HG03139 (cell line): ENCODE results near the gene TMEM87B.
"Not testable (repeated sequence)": the region's sequence is repeated elsewhere in the genome, so short reads cannot be mapped to it uniquely, and the experiment has no call there.

ENCODE experiments used
- ATAC-seq: cut with Tn5 transposase; IDR thresholded peaks from one replicate; pipeline ENCODE4 v1.9.1; 2021; ENCODE audit not compliant: unreplicated experiment

TMEM87B gene

DNA sequence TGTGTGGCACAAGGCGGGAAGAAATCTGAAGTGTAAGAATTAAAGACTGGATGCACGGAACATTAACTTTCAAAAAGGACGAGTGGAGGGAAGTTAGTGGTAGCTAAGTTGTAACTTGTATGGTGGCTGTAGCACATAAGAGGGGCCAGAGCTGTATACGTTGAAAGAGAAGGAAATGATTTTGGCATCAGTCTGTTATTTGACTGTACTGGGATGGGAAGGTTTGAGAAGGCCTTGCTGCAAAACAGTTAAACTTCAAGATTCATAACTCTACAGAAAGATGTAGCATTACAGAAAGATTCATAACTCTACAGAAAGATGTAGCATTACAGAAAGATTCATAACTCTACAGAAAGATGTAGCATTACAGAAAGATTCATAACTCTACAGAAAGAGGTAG lies 58.3 kb downstream of the TMEM87B start:
- not testable (repeated sequence) for ATAC-seq

DNA sequence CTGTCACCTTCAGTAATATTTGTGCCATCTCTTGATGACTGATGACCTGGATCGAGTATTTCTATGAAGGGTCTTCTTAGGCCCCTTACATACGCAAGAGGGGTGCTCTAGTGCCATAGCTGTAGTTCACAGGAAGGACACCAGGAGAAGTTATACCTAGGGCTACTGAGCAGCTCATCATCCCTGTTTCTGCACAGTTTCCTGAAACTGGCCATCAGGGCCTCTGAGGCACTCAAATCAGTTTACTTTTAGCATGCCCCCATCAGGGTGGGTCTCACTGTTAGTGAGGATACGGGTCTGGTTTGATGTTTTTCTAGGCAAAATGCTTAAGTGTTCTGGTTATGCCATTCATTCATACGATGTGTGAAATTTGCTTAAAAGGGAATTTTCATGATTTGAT lies 63.1 kb downstream of the TMEM87B start:
- ATAC-seq = no peak

DNA sequence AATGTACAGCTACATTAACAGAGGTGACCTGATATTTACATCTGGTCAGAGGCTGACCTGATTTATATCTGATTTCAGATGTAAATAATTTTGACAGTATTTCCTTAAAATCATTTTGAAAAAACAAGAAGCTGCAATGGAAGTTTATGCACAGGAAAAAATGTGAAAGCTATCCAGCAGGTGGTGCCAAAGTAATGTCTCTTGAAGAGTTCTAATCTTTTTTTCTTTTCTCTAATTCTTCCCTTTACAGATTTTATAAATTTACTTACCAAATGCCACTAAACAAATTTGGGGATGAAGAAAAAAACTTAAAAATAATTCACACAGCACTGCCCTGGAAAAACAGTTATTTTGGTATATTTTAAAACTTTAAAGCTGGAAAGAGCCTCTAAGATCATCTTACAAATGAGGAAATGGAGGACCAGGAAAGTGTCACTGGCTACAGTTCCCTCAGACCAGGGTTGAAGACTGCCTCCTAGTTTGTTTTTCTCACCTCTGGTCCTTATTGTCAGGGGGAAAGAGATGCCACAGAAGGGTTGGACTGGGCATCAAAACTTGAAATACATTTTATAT lies 66.7 kb downstream of the TMEM87B start:
- no peak for ATAC-seq

DNA sequence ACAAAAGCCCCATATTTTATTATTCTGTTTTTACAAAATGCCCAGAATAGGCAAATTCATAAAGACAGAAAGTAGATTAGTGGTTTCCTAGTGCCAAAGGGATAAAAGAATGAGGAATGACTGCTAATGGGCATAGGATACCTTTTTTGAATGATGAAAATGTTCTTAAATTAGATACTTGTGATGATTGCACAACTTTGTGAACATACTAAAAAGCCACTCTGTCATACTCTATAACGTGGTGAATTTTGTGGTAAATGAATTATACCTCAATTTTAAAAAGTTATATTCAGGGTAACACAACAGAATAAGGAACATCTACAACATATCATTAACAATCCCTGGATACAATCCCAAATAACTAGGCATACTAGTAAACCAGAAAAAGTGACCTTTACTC lies 74.0 kb downstream of the TMEM87B start:
- no peak for ATAC-seq

DNA sequence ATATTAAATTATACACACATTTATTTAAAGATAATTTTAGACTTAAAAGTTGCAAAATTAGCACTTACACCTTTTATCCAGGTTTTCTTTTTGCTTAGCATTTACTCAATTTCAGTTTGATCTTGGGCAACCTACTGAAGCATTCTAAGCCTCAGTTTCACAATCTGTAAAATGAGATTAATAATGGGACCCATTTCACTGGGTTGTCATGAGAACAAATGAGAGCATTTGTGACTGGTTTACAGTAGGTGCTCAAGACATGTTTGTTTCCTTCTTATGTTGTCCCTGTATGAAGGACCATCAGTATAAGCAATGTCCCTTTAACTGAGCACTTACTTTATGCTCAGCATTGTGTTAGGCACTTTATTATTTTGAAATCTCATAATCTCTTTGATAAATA lies 78.3 kb downstream of the TMEM87B start:
- no peak for ATAC-seq

DNA sequence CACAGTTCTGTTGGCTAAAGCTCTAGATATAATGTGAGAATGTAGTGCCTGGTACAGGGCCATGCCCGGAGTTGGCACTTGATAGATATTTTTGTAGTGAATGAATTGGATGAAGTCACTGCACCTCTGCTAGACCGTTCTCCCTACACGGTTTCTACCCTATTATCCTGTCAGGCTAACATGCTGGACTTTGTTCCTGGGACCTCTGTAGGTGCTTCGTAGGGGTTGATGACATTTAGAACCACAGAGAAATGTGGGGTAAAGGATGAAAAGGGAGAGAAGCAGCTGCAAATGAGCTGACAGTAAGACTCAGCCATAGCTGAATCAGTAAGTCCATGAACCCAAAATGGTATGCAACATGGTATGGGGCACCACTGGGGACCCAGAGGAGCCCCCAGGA lies 79.1 kb downstream of the TMEM87B start:
- ATAC-seq = no peak

DNA sequence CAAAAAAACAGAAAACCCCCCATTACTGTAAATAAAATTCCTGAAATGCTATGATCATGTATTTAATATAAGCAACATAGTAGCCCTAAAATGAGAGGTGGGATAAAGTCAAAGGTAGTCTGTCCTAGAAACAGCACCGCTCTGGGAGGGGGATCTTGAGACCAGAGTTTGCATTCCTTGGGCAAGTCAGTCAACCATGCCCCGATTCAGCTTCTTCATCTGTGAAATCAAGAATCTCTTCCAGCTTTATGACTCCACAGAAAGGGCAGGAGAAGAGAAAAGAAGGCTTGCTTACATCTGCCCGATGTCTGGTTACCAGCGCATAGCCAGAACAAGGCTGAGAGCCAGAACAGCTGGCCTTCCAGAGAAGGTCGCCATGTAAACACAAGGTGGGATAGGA lies 81.0 kb downstream of the TMEM87B start:
- ATAC-seq = no peak

DNA sequence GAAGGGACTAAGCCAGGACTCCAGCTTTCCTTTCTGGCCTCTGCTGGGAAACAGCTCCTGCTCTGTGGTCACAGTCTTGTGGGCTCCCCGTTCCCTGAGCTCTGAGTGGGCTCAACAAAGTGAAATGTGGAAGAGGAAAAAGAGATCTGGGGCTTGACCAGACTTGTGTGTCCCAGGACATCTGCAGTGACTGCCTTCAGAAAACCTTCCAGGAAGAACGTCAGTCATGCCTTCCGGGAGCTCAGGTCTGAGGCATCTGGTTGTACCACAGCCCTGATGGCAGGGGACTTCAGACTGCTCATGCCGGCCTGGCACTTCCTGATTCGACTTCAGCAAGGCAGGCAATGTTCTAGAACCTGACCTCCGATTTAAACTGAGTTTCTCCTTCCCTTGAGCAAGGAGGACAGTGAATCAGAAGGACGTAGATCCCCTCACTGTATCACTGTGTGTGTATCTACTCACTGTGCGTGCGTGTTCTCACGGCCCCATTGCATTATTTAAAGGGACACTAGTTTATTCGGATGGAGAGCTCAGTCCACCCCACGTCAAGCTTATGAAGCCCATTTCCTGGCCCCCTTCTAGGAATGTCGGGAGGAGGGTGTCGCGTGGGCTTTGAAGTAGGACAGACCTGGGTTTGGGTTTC lies 82.6 kb downstream of the TMEM87B start:
- no peak for ATAC-seq

DNA sequence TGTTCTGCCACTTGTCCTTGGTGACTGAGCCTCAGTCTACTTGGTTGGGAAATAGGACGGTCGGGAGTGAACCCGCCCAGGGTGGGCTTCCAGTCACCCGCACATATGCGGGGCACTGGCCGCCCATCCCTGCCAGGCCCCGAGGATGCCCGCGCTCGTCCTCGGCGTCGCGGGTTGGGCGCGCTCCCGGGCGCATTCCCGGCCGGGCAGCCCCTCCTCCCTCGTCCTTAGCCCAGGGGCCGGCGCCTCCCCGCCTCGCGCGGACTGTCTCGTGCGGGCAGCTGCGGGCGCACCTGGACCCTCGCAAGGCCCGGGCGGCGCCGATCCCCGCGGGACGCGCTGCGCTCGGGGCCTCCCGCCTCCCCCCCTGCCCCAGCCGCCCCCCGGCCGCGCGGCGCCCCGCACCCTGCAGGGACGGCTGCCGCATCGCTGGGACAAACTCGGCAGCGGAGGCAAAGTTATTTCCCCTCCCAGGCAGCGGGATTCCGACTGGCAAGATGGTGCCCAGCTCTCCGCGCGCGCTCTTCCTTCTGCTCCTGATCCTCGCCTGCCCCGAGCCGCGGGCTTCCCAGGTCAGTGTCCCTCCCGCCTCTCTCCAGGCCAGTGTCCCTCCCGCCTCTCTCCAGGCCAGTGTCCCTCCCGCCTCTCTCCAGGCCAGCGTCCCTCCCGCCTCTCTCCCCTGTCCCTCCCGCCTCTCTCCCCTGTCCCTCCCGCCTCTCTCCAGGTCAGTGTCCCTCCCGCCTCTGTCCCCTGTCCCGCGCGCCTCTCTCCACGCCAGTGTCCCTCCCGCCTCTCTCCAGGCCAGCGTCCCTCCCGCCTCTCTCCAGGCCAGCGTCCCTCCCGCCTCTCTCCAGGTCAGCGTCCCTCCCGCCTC lies 83.3 kb downstream of the TMEM87B start, which contains the start of gene FBLN7:
Gene FBLN7, plus strand, starts transcription at position 227 of the 874 bp plus-strand sequence. Its CDS starts 271 bp downstream, at position 498.
- ATAC-seq = no peak

DNA sequence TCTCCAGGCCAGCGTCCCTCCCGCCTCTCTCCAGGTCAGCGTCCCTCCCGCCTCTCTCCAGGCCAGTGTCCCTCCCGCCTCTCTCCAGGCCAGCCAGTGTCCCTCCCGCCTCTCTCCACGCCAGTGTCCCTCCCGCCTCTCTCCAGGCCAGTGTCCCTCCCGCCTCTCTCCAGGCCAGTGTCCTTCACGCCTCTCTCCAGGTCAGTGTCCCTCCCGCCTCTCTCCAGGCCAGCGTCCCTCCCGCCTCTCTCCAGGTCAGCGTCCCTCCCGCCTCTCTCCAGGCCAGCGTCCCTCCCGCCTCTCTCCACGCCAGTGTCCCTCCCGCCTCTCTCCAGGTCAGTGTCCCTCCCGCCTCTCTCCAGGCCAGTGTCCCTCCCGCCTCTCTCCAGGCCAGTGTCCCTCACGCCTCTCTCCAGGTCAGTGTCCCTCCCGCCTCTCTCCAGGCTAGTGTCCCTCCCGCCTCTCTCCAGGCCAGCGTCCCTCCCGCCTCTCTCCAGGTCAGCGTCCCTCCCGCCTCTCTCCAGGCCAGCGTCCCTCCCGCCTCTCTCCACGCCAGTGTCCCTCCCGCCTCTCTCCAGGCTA lies 84.1 kb downstream of the TMEM87B start:
- ATAC-seq = not testable (repeated sequence)

DNA sequence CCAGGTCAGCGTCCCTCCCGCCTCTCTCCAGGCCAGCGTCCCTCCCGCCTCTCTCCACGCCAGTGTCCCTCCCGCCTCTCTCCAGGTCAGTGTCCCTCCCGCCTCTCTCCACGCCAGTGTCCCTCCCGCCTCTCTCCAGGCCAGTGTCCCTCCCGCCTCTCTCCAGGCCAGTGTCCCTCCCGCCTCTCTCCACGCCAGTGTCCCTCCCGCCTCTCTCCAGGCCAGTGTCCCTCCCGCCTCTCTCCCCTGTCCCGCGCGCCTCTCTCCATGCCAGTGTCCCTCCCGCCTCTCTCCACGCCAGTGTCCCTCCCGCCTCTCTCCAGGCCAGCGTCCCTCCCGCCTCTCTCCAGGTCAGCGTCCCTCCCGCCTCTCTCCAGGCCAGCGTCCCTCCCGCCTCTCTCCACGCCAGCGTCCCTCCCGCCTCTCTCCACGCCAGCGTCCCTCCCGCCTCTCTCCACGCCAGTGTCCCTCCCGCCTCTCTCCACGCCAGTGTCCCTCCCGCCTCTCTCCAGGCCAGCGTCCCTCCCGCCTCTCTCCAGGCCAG lies 84.7 kb downstream of the TMEM87B start:
- ATAC-seq = not testable (repeated sequence)

DNA sequence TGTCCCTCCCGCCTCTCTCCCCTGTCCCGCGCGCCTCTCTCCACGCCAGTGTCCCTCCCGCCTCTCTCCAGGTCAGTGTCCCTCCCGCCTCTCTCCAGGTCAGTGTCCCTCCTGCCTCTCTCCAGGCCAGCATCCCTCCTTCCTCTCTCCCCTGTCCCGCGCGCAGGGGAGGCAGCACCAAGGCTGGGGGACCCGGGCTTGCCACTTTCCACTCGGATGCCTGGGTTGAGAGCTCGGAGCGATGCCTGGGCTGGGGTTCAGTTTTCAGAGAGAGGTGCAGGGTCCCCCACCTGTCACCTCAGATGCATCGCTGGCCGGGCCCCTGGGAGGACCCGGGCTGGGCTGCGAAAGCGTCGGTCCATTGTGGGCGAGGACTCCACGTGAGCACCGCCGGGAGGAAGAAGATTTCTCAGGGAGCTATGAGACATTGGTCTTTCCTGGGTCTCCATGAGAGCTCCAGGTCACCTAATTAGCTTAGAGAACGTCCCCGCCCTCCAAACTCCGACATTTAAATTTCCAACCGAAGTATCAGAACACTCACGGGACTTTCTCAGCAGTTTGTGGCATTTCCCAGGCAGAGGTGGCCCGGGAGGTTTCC lies 85.2 kb downstream of the TMEM87B start:
- ATAC-seq = no peak

DNA sequence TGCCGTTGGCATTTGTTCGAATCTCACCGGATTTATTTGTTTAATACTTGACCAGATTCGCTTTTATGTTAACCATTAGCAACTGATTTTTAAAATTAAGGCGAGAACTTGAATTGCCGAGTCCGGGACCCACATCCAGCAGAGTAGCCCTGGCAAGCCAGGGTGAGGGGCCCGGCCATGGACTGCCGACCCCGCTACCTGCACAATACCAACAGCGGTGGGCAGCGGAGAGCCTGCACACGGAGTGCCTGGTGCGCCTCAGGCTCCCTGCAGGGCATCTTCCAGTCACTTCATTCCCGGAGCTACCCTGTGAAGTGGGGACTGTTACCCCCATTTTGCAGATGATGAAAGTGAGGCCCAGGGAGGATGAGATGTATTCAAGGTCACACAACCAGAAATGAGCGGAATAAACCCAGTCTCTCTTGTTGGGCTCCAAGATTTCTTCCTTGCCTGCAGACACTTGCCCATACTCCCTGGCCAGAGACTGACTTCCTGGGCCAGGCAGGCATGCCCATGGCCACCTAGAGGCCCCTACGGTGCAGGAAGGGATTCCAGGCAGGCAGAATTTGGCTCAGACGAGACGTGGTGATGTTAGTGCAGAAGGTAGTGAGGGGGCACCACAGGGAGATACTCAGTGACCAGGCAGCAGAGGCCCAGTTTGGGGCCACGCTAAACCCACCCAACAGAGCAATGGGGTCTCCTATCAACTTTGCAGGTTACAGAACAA lies 86.0 kb downstream of the TMEM87B start:
- ATAC-seq = no peak

DNA sequence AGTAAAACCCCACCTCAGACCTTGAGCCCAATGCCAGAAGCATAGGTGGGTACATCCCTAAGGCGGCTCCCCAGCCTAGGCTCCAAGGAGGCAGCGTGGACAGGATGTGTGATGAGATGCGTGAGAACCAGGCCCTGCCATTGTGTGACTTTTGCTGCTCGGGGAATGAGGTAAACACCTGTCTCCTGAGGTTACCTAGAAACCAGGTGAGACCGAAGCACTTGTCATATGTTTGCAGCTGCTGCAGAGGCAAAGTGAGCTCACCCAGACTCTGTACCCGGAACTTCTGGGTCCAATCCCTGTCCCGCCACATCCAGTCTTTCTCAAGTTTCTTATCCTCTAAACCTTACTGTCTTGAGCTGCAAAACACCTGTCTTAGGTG lies 86.5 kb downstream of the TMEM87B start:
- ATAC-seq = no peak

DNA sequence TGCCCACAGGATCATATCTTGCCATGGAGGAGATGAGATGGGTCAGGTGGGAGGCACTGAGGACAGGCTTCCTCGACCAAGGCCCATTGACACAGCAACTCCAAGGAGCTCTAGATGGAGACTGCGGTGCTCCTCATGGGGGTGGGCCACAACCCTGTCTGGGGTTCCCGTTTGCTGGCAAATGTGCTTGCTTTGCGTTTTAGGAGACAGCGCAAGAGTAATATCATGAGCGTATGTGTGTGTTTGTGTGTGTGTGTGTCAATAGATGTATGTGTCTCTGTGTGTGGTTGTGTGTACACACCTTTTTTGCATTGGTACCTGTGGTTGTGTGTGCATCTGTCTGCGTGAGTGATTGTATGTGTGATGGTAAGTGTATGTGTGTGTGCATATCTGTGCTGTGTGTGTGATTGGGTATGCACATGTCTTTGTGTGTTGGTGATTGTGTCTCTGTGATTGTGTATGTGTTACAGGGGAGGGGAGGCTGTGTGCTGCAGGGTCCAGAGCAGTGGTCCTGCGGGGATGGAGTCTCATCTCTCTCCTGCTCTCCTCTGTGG lies 87.5 kb downstream of the TMEM87B start:
- no peak for ATAC-seq

DNA sequence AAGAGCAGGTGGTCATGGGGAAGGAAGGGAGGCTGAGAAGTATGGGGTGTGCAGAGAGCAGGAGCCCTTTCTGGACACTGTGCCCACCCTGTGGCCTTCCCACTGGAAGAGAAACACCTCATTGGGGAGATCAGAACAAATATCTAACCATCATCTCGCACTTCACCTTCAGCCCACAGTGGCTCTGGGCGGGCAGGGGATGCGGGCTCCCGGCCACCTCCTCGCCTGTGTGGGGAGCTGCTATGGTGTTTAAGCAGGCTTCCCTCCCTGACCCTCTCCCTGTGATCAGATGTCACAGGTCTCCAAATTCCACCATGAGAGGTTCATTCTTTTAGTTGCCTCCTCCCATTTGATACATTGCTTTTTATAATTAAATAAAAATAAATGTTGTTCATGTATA lies 88.1 kb downstream of the TMEM87B start:
- no peak for ATAC-seq

DNA sequence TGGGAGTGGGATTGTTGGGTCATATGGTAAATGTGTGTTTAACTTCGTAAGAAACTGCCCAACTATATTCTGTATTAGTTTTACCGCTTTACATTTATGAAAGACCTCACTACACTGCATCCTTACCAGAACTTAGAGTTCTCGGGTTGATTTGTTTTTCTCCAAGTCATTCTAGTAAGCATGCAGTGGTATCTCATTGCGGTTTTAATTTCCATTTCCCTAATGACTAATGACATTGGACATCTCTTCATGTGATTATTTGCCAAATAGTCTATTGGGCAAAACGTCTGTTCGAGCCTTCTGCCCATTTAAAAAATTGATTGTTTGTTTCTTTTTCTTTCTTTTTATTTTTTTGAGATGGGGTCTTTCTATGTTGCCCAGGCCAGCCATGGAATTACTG lies 89.9 kb downstream of the TMEM87B start:
- ATAC-seq = no peak

DNA sequence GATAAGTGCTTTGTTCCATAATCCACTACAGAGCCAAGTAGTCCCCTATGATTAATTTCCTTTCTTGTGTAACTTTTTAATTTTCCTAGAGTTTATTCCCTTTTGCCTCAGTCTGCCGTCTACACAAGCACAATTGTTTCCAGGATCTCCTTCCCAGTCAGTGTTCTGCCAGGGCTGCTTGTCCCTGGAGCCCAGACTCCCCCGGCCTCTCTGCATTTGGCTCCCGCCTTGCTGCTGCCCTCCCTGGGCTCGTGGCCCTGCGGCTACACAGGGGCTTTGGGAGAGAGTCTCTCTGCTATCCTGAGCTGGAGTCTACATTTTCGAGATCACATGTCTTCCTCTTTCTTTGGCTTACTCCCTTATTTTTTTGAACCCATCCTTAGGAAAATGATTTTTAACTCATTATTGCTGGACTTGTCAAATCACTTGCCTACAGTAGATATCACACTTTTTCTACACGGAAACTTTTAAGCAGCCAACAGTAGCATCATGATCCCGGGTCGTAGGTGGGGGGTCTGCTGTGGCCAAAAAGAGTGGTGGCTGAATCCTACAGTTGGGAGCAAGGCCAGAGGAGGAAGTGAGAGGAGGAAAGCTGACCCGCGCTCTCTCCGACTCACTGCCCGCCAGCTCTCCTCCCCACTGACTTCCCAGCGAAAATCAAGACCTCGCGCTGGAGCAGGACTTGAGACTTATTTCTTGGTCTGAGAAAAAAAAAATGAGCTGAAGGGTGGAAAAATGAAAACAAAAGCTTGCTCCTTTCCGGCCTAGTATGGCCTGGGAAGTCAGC lies 92.5 kb downstream of the TMEM87B start:
- no peak for ATAC-seq

DNA sequence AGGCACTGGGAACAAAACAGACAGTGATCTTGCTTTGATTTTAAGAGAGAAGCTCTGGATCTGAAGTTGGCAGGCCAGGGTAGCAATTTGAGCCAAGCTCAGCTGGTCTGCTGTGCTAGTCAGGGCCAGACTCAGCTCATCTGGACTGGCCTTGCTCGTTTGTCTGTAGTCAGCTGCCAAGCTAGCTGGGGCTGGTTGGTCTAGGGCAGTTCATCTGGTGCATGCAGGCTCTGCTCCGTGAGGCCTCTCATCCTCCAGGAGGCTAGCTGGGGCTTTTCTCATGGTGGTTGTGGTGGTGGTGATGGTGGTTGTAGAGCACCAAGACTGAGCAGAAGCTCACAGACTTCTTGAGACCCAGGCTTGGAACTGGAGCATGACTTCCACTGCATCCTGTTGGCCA lies 93.4 kb downstream of the TMEM87B start:
- no peak for ATAC-seq
